Osteoblast (primary cell): ENCODE data around the gene CNTN5. TPM values are rescaled to one million over a fixed set of nuclear protein-coding genes. Genes with fewer than 3 reads are reported as not detected.

Experiments used
- DNase-seq: peaks from one replicate; pipeline ENCODE4 v3.0.0; 2011; ENCODE audit warnings: low spot score, mixed read lengths; ENCODE audit not compliant: insufficient read length; ENCODE audit errors: missing footprints
- H2AFZ ChIP-seq: 2 replicates; pipeline ENCODE4 v1.6.0; 2011; ENCODE audit warnings: mild to moderate bottlenecking, low read length
- H3K27ac ChIP-seq: 2 replicates; pipeline ENCODE4 v1.5.1; 2011; ENCODE audit warnings: mild to moderate bottlenecking, low read depth, low read length, moderate library complexity
- H3K27me3 ChIP-seq: 2 replicates; pipeline ENCODE4 v1.6.0; 2012; ENCODE audit warnings: mild to moderate bottlenecking, control low read depth, inconsistent platforms, low read length, moderate library complexity; ENCODE audit not compliant: insufficient read depth
- H3K36me3 ChIP-seq: 2 replicates; pipeline ENCODE4 v1.5.1; 2011; ENCODE audit warnings: mild to moderate bottlenecking, low read length, control low read depth, moderate library complexity; ENCODE audit not compliant: insufficient read depth
- H3K4me1 ChIP-seq: 2 replicates; pipeline ENCODE4 v1.5.1; 2011; ENCODE audit warnings: mild to moderate bottlenecking, low read length, control low read depth, moderate library complexity; ENCODE audit not compliant: insufficient read depth
- H3K4me2 ChIP-seq: 2 replicates; pipeline ENCODE4 v1.6.0; 2011; ENCODE audit warnings: mild to moderate bottlenecking, low read length; ENCODE audit not compliant: insufficient read depth
- H3K4me3 ChIP-seq: fragments of 200-600 bp; sonication (generic); 3 replicates; pipeline ENCODE4 v1.5.1; 2012; ENCODE audit warnings: mild to moderate bottlenecking, low read length, inconsistent platforms; ENCODE audit not compliant: insufficient read depth
- H3K79me2 ChIP-seq: 2 replicates; pipeline ENCODE4 v1.6.0; 2012; ENCODE audit warnings: mild to moderate bottlenecking, low read length, control low read depth, inconsistent platforms; ENCODE audit not compliant: insufficient read depth
- H3K9me3 ChIP-seq: 2 replicates; pipeline ENCODE4 v1.5.1; 2011; ENCODE audit warnings: low read depth, low read length, control low read depth
- H4K20me1 ChIP-seq: 2 replicates; pipeline ENCODE4 v1.6.0; 2012; ENCODE audit warnings: mild to moderate bottlenecking, low read length, control low read depth; ENCODE audit not compliant: insufficient read depth
- total RNA-seq: library from RNA; depleted of rRNA; stranded (reverse); fragments of >200 nt; gene quantifications from 2 replicates; pipeline ENCODE4 v1.2.3, GENCODE V29; 2012
- TF ChIP-seq, protein P1 (sequence below): IDR thresholded peaks from 2 replicates; pipeline ENCODE4 v1.5.1; 2011; ENCODE audit warnings: mild to moderate bottlenecking, low read depth, low read length, moderate library complexity; ENCODE audit errors: extremely low read depth

Gene CNTN5
- total RNA-seq, 1 donor = not detected

GRCh38 chr11:100319691-100320090, 1298.9 kb downstream of the CNTN5 start:
- TF ChIP-seq, protein P1, sequence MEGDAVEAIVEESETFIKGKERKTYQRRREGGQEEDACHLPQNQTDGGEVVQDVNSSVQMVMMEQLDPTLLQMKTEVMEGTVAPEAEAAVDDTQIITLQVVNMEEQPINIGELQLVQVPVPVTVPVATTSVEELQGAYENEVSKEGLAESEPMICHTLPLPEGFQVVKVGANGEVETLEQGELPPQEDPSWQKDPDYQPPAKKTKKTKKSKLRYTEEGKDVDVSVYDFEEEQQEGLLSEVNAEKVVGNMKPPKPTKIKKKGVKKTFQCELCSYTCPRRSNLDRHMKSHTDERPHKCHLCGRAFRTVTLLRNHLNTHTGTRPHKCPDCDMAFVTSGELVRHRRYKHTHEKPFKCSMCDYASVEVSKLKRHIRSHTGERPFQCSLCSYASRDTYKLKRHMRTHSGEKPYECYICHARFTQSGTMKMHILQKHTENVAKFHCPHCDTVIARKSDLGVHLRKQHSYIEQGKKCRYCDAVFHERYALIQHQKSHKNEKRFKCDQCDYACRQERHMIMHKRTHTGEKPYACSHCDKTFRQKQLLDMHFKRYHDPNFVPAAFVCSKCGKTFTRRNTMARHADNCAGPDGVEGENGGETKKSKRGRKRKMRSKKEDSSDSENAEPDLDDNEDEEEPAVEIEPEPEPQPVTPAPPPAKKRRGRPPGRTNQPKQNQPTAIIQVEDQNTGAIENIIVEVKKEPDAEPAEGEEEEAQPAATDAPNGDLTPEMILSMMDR = no peak

DNA sequence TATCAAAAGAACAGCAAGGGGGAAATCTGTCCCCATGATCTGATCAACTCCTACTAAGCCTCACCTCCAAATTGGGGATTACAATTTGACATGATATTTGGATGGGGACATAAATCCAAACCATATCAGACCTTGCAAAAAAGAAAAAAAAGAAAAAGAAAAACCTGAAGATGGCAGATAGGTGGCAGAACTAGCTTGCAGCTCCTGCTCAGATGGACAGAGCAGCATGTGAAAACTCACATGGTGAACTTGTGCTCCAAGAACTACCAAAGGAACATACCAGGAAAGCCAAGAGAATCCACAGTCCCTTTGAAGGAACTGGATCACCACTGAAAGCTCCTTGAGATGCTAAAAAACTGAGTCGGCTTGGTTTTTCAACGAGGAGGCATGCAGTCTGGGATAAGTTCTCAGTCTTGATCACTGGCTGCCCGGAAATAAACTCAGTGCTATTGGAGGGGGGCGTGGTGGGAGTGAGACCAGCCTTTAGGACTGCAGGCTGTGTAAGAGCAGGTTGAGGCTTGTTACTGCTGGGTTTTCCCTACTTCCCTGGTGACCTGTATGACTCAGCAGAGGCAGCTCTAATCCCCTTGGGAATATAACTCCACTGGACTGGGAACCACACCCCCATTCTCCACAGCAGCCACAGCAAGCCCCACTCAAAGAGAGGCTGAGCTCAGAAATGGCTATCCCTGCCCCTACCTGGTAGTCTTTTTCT, 1308.0 kb downstream of the CNTN5 start:
- Histone ChIP-seq H4K20me1 (no peaks in the 10 kb centered on the region), H3K4me1 (no peaks in the 10 kb centered on the region), H3K36me3 (no peaks in the 10 kb centered on the region), H2AFZ (no peak overlapping the region), H3K4me2 (no peak overlapping the region), H3K27ac (no peak overlapping the region), H3K79me2 (no peaks in the 10 kb centered on the region), H3K4me3 (no peak overlapping the region), H3K27me3 (no peaks in the 10 kb centered on the region), H3K9me3 (no peaks in the 10 kb centered on the region)
- TF ChIP-seq, protein P1 = no peak
- DNase-seq = no peak

More at GRCh38 chr11:100319691-100320090, 1298.9 kb downstream of the CNTN5 start:
- Histone ChIP-seq H3K36me3 (no peaks in the 10 kb centered on the region), H4K20me1 (no peaks in the 10 kb centered on the region), H3K9me3 (no peaks in the 10 kb centered on the region), H3K27ac (no peak overlapping the region), H3K4me3 (no peak overlapping the region), H2AFZ (no peak overlapping the region), H3K4me2 (no peak overlapping the region), H3K27me3 (no peaks in the 10 kb centered on the region), H3K4me1 (no peaks in the 10 kb centered on the region), H3K79me2 (no peaks in the 10 kb centered on the region)
- DNase-seq = no peak

DNA sequence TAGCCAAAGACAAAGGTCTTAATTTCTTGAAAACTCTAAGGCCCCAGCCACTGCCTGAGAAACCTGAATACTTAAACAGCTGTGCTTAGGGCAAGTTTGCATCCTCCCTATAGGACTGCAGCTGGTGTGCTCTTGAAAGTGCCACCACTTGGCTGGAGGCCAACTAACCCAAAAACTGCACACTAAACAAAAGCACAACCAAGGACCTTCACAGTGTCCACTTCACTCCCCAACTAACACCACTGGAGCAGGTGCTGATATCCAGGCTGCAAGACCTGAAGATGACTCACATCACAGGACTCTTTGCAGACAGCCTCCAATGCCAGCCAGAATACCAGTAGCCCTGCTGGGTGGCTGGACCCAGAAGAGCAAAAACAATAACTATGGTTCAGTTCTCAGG, 1308.6 kb downstream of the CNTN5 start:
- H3K4me1 ChIP-seq = no peaks in the 10 kb centered on the region
- TF ChIP-seq, protein P1 = no peak

GRCh38 chr11:100336873-100337272, 1316.1 kb downstream of the CNTN5 start:
- Histone ChIP-seq H3K27ac (no peak overlapping the region), H3K4me3 (no peak overlapping the region), H4K20me1 (no peaks in the 10 kb centered on the region), H2AFZ (no peak overlapping the region), H3K4me1 (no peaks in the 10 kb centered on the region), H3K79me2 (no peaks in the 10 kb centered on the region), H3K4me2 (no peak overlapping the region), H3K36me3 (no peaks in the 10 kb centered on the region), H3K9me3 (peaks cover 3% of the 10 kb centered on the region), H3K27me3 (no peaks in the 10 kb centered on the region)
- no peak for DNase-seq
- TF ChIP-seq, protein P1 = no peak

More for the DNA sequence above, 1308.6 kb downstream of the CNTN5 start:
- Histone ChIP-seq H2AFZ (no peak overlapping the region), H3K27ac (no peak overlapping the region), H3K4me2 (no peak overlapping the region), H3K79me2 (no peaks in the 10 kb centered on the region), H4K20me1 (no peaks in the 10 kb centered on the region), H3K36me3 (no peaks in the 10 kb centered on the region), H3K4me3 (no peak overlapping the region), H3K9me3 (no peaks in the 10 kb centered on the region), H3K27me3 (no peaks in the 10 kb centered on the region)
- no peak for DNase-seq
